MM.1S (cell line): Measurements from ENCODE around the gene AHNAK.

Experiments used
- EZH2 ChIP-seq: fragments of 300-600 bp; sonication (generic); optimal IDR thresholded peaks from 2 replicates; pipeline ENCODE3; 2017; ENCODE audit warnings: low read depth, mild to moderate bottlenecking, antibody characterized with exemption, low read length, mixed read lengths
- TF ChIP-seq, protein P1 (sequence below): fragments of 300-600 bp; sonication (generic); IDR thresholded peaks from 2 replicates; pipeline ENCODE4 v1.5.1; 2016; ENCODE audit warnings: antibody characterized with exemption, low read length, mixed read lengths

DNA sequence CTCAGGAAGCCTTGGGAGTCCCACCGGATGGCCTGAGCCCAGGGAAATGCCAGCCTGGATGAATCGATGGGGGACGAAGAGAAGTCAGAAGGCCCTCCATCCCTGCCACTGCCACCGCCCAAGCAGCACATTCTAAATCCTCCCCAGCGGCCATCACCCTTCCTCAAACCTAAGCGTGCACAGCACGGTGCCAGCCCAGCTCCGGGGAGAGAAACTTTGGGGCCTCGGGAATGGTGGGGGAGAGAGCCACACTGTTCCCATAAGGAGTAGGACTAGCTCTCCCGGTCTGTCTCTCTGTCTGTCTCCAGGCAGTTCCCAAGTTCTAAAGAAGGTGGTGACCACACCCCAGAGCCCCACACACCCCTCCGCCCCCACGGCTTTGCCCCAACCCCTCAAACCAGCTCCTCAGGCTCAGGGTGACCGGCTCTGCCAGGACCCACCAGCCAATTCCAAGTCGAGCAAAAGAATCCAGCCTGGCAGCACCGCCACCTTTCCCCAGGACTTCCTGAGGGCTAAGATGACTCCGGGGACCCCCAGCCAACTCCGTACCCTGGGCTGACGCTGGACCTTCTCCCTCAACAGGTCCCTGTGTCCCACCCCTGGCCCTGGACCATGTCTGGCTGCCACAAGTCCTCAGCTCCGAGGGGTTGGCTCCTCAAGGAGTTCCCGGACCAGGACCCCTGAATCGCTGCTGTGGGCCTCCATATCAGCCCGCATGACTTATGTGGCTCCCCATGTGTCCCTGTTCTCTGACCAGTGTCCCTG lies 2.7 kb downstream of the AHNAK start:
- TF ChIP-seq, protein P1, sequence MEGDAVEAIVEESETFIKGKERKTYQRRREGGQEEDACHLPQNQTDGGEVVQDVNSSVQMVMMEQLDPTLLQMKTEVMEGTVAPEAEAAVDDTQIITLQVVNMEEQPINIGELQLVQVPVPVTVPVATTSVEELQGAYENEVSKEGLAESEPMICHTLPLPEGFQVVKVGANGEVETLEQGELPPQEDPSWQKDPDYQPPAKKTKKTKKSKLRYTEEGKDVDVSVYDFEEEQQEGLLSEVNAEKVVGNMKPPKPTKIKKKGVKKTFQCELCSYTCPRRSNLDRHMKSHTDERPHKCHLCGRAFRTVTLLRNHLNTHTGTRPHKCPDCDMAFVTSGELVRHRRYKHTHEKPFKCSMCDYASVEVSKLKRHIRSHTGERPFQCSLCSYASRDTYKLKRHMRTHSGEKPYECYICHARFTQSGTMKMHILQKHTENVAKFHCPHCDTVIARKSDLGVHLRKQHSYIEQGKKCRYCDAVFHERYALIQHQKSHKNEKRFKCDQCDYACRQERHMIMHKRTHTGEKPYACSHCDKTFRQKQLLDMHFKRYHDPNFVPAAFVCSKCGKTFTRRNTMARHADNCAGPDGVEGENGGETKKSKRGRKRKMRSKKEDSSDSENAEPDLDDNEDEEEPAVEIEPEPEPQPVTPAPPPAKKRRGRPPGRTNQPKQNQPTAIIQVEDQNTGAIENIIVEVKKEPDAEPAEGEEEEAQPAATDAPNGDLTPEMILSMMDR = no peak
- TF ChIP-seq EZH2 = no peak
